NCI-H1105 (cell line): Measurements from ENCODE around the gene IGFBP2.

ENCODE experiments used
- DNase-seq: peaks from one replicate; lab custom pipeline; 2025; lab: John Stamatoyannopoulos, UW

Gene IGFBP2

DNA sequence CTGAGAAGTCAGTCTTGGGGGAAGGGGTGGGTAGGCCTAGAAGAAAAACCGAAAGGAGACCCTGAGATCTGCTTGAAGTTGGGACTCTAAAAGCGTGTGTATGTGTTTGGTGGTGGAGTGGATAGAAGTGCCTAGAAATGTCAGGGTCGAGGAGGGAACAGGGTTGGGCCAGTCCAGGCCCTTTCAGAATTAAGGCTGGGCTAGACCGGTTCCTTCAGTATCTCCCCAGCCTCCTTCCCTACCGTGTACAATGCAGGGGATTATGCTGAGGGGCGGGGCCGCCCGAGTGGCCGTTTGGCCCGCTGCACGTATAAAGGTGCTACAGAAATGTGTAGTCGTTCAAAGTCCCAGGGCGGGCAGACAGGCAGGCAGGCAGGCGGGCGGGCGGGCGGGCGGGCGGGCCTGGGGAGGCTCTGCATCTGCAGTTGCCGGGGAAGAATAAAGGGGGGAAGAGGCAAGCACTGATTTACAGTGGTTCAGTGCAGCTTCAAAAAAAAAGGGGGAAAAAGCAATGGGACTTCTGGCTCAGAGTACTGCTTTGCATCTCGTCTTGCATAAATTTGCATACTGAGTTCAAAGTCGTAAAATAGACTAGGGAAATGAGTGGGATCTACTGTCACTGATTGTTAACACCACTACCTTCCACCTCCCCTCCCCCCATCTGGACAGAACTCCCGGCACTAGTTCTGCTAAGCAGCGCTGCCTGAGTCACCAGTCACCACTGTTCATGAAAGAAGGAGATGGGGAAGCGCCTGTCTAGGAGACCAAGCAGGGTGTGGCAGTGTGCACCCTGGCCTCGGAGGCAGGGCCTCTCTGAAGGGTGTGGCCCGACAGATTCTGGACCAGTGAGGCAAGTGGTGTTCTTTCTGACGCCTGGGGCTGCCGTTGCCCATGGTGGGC is 3.6 kb downstream of the IGFBP2 start:
- DNase-seq: no peak

DNA sequence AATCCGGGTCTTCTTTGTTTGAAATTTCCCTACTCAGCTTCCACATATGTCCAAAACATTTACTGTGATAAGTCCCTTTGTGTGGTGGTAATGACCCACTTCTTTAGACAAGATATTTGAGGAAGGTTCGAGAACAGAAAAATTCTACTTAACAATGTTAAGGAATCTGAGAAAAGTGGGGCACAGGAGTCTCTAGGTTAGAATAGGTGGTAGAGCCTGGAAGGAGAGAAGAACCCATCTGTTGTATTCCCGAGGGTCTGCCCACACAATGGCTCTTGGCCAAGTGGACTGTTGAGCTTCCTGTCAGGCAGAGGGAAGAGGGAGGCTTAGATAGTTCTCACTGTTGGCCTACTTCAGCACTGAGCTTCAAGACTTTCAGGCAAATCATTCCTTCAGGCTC is 4.3 kb downstream of the IGFBP2 start:
- DNase-seq: no peak

DNA sequence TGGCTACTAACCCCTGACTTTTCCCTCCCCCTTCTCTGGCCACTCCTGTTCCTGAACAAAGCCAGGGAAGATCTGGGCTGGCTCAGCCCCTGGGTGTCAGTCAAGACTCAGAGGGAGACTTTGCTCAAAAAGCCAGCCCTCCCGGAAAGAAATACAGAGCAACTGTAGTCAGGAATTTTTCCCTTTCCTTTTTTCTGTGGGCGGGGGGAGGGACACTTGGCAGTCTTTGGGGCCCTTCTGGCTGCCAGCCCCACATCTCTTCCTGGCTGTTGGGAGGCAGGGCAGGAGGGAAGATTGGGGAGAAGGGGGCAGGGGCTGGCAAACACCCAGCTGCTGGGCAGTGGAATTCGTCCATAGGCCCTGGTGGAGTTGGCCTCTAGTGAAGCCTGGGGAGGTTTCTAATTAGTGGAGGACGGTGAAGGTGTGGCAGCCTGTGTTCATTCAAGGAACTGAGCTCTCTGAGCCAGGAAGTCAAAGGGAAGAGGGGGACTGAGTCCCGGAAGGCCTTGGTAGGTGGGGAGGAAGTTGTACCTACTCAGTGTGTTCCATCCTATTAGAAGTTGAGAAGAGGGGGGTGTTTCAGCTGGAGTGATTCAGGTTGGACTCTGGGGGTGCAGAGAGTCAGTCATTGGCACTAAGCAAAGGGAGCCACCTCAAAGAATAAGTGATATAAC is 10.9 kb downstream of the IGFBP2 start:
- no peak for DNase-seq

DNA sequence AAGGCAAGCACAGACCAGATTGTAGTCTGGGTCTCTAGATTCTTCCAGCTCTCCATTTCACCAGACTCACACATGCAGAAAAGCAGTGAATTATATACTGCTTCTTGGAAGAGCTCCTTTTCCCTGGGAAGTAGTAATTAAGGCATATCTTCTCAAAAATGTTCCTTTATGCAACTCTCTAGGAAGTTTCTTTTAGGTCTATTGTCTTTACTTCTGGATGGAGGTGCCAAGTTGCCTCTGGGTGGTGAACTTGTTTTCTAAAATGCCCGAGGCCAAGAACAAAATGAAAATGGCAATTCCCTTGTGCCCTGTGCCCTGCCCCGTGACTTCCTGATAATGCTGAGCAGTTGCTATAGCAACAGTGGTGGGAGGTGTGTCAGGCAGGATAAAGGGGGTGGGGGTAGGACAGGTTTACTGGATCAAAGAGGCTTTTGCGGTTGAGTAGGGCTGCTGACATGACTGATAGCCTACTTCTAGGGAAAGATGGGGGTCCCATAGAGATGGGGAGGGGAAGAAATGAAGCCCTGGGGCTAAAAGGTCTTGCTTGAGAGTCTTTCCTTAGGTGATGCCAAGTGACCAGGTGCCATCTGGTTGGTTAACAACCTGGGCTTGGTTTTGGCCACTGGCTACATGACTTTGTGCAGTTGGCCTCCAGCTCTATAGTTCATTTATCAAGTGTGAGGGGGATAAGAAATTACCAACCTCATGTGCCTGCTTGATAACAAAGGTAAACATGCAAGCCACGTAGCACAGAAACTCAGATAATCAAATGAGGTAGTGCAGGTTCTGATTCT is 11.8 kb downstream of the IGFBP2 start:
- no peak for DNase-seq

DNA sequence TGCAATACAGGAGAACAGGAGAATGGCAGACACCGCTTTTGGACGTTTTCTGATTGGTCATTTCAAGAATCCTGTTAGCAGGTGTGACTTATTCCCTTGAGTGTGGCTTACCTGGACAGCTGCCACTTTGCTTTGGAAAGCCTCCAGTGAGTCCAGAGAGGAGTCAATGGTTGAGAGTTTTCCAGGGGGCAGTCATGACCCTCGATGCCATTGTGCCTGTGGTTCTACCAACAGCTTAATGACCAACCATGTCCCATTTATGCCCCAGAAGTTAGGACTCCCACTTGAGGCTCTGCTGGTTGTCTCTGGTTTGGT is 12.4 kb downstream of the IGFBP2 start:
- peak; percentile 18 for DNase-seq

DNA sequence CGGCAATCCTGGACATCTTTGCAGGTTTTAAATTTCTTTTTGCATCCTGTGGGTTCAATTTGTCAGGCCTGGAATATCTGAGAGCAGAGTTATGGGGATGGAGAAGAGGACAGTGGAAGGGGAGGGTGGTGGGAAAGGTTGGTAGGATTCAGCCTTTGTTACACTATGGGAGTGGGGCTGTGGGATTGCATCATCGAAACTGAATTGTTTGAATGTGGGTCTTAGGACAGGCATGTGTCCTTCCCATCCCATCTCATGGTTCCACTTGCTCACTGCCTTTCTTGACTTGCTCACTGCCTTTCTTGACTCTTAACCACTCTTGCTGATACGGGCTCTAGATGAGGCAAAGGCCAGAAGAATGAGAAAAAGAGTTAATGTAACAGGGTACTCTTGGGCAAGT is 12.9 kb downstream of the IGFBP2 start:
- no peak for DNase-seq

DNA sequence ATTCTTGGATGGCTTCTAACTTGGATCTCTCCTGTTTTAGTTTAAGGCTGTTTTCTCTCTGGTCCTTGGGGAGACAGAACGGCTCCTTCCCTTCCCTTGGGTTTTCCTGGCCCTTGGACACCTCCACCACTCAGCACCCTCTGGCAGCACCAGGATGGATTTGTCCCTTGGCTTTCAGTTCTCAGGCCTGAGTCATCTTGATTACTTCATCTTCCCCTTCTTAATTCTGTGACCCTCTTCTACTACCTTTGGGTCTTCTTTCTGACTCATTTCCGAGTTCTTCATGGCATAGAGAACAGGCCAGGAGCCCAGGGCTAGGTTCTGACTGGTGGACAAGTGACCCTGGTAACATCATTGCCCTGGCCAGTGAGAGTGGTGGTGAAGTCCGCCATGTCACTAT is 14.9 kb downstream of the IGFBP2 start:
- DNase-seq: no peak

DNA sequence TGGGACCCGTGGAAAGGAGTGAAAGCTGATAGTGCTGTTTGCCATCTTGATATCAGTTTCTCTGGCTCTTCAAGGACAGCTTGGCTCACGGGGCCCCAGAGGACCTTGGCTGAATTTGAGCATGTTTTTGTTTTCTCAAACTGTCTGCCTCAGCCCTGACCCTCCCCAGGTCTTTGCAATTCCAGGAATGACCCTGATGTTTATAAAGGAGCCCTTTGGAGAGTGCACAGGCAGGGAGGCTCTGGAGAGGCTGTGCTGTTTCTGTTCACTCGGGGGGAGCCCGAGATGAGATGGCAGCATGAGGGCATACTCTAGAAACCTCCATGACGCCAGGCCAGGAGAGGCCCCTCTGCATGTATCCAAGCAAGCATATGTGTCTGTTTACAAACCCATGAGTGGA is 16.4 kb downstream of the IGFBP2 start:
- no peak for DNase-seq

DNA sequence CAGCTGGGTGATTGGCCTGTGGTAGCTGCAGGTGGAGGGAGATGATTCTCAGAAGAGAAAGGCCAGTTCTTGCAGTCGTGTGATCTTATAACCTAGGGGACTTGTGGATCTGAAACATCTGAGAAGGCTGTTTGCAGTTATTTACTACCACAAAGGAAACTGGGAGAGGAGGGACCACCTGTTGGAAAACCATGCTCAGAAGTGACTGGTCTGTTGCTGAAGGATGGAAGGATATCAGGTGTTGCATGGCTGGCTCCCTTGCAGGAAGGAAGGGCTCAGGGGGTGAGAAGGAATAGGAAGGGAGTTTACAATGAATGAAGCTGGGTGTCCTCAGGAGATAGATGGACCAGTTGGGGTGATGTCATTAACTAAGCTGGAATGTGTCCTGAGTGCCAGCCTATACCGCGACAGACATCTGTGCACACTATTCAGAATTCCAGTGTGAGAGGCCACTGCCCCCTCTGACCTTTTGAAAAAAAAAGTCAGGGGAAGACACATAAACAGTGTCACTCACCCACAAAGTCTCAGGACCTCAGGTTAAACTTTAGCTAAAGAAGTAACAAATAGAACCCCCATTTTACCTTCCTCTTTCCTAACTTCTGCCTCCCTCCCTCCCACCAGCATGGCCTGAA is 17.5 kb downstream of the IGFBP2 start:
- DNase-seq: no peak

DNA sequence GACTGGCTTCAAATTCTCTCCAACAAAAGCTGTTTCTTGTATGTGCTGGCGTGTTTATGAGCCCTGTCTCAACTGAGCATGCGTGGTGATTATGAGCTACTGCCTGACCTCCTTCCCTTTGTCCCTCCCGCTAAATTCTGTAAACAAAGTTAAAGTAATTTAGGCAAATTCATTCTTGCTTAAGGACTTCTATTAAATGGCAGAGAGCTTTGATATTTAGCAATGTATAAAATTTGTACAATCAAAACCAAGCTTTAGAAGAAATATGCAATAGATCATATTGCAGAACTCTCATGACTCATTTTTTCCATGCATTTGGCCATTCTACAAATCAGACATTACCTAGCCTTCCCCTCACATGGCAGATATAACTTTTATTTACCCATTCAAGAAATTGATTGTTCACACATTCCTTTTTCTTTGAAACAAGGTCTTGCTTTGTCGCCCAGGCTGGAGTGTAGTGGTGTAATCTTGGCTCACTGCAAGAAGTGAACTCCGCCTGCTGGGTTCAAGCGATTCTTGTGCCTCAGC is 18.2 kb downstream of the IGFBP2 start:
- DNase-seq: no peak

DNA sequence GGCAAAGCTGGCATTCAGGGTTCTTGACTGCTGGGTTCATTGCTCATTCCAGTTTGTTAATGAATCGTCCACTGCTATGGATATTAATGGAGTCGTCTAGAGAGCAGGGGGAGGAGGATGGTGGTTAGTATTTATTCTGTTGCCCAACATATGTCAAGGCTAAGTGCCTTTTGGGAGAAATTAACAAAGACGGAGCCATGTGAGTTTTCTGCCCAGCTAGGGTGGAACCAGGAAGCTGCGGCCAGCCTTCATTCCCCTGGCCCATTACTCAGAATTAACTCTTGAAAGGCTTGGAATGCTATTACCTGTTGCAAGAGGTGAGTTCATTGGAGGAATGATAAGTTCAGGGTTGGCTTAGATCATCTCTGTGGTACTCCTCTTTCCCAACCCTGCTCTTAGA is 19.3 kb downstream of the IGFBP2 start:
- DNase-seq: no peak

DNA sequence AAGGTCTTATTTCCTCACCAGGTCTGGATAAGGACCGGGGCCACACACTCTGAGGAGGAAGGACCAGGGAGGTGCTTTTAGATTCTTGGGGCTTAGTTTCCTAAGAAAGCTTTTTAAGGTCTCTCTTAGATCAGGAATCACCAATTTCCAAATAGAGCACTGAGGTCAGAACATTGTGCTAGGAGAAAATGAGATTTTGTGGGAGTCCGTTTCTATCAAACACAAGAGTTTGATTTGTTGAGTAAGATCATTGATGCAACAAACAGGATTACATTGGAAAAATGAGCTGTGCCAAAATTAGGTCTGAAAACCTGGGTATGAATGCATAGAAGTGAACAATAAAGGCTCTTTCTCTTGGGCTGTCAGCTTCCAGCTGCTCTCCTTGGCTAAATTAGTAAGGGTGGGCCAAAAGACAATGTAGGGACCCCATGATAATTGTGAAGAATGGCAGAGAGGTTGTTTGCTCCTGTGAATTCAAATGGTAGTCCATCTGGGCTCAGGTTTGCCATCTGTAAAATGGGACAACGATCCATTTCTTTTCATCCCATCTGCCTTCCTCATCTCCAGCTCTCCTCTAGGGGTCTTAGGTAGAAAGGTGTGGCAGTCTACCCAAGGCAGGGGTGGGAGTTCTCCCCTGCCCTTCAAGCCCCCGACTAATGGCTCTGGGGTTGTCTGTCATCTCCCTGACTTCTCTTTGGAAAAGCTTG is 20.0 kb downstream of the IGFBP2 start:
- DNase-seq: no peak

DNA sequence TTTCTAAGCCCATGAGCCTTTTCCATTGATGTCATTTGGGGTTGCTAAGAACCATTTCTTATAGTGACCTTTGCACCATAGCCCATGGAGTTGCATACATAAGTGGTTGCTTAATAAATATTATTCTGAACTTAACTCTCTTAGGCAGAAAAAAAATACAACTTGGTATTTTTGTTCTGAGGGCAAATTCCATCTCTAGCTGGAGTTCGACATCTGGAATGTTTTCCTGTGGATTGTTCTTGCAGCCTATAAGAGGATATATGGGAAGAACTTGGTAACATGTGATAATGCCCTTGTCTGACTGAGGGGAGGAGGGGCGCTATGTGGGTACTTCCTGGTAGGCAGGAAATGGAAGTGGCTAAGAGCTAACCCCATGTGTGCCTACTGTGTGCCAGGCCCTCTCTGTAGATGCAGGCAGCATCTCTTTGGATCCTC is 20.7 kb downstream of the IGFBP2 start:
- no peak for DNase-seq

DNA sequence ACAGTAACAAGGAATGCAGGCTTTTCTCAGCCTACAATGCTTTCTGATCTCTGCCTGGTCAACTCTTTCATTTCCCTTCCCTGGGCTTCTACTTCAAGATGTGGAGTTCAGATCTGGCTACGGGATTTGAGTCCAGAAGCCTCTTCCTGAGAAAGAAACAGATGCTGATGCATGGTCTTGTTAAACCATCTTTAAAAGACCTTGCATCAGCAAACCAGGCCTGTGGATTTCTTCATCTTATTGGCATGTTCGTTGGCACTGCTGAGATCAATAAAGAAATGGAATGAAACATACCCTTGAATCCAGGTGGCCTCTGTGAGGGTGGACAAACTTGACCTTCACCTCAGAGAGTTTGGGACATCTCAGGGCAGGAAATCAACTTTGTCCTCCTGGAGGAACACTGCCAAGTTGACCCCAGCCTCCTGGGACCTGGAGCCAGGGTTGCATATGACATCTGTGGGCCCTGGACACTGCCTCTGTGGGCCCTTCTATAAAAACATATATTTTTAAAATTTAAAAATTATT is 21.4 kb downstream of the IGFBP2 start:
- no peak for DNase-seq

DNA sequence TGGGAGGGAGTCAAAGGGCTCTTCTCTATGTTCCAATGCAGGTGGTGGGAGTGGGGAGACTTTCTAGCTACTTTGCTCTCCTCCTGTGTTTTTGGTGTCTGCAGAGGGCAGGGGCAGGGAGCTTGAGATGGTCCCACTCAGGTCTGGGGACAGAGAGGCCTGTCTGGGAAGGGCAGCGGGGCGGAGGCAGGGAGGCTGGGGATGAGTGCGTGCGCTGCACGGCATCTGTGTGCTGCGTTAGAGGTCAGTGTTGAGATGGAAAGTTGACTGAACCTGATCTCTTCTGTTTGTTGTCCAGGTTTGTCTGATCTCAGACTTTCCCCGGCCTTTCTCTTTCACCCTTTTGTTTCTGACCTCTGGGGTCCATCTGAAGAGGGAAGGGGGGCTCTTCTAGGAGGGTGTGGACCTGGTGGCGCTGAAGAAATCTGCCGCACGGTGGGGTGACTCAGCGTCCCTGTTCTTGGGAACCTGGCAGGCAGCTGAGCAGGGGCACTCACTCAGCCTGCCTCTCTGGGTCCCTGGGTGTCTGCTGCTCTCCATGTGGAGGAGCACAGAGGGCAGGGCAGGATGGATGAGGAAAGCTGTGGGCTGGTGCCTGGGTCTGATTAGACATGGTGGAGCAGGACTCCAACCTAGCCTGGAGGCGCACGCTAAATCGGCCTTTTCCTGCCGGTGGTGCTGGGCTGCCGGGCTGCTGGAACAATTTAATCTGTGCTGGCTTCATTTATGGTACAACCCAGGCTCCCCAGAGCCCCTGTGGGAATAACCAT is 24.1 kb downstream of the IGFBP2 start:
- no peak for DNase-seq

DNA sequence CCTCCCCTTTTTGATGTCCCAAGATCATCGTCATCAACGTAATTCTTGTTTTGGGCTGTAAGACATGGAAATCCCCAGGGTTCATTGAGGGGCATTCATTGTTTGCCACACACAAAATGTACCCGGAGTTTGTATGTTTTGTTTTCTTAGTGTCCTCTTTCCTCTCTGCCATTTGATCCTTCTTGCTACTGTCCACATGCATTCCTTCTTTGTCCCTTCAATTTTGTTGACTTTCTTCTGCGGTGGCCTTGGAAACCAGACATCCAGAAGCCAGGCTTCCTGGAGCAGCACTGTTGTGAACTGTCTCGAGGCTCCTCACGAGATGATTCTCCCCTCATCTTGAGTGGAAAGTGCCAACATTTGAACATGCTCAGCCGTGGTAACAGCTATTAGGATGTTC is 24.8 kb downstream of the IGFBP2 start:
- no peak for DNase-seq

DNA sequence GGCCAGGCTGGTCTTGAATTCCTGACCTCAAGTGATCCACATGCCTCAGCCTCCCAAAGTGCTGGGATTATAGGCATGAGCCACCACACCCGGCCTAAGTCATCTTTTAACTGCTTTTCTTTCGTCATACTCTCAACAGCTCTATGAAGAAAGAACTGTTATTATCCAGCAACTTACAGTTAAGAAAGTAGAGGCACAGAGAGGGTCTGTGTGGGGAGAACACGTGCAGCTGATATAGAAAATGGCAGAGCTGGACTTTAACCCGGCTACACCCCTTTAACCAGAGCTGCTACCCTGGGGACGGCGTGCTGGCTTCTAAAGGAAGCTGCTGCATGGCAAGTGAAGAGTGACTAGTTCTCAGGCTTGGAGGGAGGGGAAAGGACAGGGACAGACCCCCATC is 25.5 kb downstream of the IGFBP2 start:
- no peak for DNase-seq

DNA sequence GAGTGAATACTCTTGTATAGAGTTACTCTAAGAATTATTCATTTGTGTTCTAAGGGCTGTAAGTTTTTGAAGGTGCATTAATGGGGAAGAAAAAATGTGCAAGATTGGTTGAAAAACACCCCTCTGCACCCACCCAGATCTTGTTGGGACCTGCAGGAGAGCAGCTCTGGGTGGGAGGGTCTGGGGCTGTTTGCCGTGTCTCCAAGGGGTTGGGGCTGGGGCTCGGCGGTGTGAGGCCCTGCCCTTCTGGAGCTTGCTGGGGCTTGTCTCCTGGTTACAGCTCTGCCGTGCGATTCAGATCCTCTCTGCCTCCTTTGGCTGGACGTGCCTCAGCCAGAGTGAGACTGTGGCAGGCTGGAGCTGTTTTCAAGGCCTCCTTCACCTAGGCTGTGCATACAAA is 26.1 kb downstream of the IGFBP2 start:
- no peak for DNase-seq

DNA sequence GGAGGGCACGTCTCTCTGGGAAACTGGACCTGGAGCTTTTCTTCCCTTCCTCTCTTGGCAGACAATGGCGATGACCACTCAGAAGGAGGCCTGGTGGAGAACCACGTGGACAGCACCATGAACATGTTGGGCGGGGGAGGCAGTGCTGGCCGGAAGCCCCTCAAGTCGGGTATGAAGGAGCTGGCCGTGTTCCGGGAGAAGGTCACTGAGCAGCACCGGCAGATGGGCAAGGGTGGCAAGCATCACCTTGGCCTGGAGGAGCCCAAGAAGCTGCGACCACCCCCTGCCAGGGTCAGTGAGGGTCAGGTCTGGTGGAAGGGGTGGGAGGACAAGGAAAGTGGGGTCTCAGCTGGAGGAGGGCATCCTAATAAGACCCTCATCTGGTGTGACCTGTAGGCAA is 27.3 kb downstream of the IGFBP2 start:
- no peak for DNase-seq

DNA sequence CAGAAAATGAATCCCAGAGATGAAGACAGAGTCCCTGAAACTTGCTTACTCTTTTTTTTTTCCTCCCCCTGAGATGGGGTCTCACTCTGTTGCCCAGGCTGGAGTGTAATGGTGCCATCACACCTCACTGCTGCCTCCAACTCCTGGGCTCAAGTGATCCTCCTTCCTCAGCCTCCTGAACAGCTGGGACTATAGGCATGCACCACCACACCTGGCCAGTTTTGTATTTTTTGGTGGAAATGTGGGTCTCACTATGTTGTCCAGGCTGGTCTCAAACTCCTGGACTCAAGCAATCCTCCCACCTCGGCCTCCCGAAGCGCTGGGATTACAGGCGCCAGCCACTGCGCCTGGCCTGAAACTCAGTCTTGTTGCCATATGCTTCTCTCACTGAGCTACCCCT is 27.8 kb downstream of the IGFBP2 start:
- no peak for DNase-seq
